Fibroblast of skin of right quadriceps (primary cell): Measurements from ENCODE around the gene OR13H1.
"Not testable (repeated sequence)": the region's sequence is repeated elsewhere in the genome, so short reads cannot be mapped to it uniquely, and the experiment has no call there.

Experiments used
- DNase-seq: peaks from one replicate; pipeline ENCODE4 v3.0.0-alpha.2; 2013

OR13H1 gene, protein sequence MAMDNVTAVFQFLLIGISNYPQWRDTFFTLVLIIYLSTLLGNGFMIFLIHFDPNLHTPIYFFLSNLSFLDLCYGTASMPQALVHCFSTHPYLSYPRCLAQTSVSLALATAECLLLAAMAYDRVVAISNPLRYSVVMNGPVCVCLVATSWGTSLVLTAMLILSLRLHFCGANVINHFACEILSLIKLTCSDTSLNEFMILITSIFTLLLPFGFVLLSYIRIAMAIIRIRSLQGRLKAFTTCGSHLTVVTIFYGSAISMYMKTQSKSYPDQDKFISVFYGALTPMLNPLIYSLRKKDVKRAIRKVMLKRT

DNA sequence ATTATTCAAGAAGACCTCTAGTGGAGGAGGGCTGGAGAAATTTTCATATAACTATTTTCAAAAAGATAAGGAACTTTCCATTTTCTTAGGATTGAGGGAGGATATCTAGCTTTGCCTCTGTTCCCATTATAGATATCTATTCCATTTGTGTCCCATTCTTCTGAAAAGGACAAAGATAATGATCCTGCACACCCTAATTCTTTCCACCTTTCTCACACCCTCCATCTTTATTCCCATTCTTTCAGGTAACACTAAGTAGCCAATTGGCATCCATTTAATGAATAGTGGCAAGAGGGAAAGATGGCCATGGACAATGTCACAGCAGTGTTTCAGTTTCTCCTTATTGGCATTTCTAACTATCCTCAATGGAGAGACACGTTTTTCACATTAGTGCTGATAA lies at the start of gene OR13H1:
Gene OR13H1, plus strand, starts transcription at position 301 of the 400 bp plus-strand sequence. Its CDS starts 0 bp downstream, at position 301.
- no peak for DNase-seq

- DNase-seq: not testable (repeated sequence)
Measured at GRCh38 chrX:131501556-131501955, 42.3 kb upstream of the OR13H1 start.

DNA sequence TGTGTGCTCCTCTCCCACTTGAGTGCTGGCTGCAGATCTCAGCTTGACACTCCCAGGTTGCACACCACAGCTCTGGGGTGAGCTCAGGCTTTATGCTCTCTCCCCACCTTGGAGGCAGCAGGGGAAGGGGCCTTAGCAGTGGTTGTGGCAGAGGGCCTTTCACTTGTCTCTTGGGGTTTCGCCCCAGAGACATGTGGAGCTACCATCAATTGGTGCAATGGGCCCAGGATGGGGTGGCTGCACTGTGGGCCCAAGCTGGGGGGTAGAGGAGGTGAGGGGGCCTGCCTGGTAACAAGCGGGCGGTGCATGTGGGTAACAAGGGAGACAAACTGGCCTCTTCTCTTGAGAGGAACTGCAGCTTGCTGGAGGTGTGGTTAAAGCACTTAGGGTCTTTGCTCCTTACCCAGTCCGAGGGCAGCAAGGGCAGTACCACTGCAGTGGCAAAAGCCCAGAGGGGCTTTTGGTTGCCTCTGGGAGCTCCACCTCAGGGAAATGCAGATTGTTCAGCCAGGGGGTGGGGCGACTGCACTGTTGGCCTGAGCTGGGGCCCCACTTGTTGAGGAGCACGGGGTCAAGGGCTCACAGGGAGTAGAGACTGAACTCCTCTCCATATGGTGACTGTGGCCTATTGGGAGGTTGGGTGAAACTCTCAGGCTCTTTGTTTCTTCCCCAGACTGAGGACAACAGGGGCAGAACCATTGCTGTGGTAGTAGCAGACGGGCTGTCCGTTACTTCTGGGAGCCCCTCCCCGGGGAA lies 30.5 kb upstream of the OR13H1 start:
- no peak for DNase-seq

GRCh38 chrX:131521824-131522223 lies 22.1 kb upstream of the OR13H1 start:
- no peak for DNase-seq

- DNase-seq: no peak
Measured at GRCh38 chrX:131544218-131544617, 344 bp downstream of the OR13H1 start.

DNA sequence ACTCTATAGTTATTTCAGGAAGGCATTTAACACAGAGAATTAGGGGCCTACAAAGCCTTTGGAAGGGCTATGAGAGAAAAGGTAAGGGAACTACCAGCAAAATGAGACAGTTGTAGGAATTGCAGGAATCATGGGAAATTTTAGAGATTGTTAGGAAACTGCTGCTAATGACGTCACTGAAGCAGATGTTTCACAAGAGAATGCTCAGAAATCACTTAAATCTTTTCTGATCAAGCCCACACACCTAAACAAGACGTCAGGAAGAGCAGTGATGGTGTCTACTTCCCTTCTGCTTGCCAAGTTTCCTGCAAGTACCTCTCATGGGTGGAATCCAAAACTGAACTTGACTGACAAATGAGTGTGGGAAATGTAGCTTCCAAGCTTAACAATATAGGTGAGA lies 5.1 kb downstream of the OR13H1 start:
- DNase-seq: no peak

- DNase-seq: not testable (repeated sequence)
Measured at GRCh38 chrX:131552453-131552852, 8.6 kb downstream of the OR13H1 start.

DNA sequence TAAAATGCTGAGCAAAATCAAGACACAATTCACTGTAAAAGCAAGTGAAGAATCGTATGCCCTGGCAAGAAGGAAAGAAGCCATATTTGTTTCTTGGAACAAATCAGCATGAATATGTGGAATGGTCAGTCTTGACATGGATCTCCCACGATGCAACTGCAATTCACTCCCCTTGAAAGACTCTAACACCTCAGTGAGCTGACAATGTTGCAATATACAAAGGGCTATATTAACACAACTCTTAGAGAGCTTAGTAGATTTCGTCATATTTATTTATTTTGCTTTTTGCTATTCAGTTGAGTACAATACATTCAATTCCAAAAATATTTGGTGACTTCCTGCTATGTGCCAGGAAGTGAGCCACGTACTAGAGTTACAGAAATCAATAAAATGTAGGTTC lies 14.7 kb downstream of the OR13H1 start:
- no peak for DNase-seq

- no peak for DNase-seq
Measured at GRCh38 chrX:131564553-131565229, 20.8 kb downstream of the OR13H1 start.

DNA sequence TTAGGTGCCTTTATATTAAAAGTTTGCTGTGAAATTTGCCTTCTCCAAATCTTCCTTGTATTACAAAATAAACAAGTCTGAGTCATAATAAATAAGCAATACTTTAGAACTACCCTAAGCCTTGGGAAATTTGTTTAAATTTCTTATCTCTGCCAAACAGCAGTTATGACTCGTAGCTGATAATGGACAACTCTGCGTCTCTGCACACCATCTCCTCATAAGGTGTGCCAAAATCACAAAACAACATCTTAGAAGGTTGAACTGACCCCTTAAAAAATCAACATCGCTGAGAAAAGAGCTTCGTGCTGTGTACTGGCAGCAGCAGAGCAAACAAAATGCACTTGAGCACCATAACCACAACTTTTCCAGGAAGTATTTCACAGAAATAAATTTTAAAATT lies 22.0 kb downstream of the OR13H1 start:
- DNase-seq: no peak

DNA sequence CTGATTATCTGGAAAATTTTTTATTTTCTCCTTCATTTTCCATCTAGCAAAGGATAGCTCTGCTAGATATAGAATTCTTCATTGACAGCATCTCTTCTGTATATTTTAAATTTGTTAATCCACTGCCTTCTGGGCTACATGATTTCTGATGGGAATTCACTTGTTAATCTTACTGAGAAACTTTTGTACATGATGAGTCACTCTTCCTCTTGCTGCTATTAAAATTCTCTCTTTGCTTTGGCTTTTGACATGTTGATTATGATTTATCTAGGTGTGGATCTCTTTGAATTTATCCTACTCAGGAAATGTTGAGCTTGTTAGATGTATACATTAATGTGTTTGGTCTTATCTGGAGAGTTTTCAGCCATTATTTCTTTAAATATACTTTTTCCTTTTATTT lies 27.5 kb downstream of the OR13H1 start:
- DNase-seq: no peak

DNA sequence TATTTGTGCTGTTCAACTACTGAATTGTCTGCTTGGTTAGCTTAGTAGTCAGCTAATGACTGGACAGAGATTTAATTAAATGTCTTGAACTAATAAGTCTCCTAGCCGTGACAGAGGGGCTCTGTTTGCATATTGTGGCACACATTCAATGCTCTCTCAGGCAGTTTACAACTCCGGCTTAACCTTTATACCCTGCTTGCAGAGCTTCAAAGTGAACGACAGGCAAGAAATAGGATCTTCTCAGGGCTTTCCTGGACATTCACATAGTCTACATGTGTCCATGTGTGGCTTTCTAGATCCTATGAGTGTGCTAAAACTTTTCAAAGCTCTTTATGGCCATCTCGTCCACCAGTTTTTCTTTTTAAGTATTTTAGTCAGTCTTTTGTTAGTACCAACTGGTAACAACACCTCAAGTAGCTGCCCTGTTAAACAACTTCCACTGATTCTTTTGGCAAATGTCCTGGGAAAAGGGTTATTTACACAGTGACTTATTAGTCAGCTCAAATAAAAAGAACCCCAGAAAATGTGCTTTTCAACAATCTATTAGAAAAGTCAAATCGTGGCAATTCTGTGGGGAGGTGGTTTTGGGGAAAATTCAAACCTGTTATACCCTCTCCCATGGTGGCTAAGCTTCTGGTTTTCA lies 28.6 kb downstream of the OR13H1 start:
- no peak for DNase-seq

GRCh38 chrX:131577413-131577812 lies 33.5 kb downstream of the OR13H1 start:
- no peak for DNase-seq

DNA sequence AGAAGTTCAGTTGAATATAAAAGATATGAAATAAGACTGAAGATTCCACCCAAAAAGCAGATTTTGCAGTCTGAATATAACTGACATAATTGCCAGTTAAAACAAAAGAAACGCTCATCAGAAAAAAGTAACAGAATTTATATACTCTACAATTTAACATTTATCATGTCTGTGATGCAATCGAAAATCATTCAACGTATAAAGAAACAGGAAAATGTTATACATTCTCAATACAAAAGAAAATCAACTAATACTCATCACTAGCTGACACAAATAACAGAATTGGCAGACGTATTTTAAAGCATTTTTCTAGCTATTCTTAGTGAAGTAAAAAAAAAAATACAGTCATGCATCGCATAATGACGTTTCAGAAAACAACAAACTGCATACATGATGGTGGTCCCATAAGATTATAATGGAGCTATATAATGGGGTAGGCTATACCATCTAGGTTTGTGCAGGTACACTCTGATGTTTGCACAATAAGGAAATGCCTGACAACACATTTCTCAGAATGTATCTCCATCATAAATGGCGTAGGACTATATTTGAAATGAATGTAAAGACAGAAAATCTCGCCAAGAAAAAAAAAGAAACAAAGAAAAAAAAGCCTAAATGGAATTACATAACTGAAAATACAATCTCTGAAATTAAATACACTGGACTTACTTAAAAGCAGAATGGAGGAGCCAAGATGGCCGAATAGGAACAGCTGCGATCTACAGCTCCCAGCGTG lies 34.3 kb downstream of the OR13H1 start:
- no peak for DNase-seq

DNA sequence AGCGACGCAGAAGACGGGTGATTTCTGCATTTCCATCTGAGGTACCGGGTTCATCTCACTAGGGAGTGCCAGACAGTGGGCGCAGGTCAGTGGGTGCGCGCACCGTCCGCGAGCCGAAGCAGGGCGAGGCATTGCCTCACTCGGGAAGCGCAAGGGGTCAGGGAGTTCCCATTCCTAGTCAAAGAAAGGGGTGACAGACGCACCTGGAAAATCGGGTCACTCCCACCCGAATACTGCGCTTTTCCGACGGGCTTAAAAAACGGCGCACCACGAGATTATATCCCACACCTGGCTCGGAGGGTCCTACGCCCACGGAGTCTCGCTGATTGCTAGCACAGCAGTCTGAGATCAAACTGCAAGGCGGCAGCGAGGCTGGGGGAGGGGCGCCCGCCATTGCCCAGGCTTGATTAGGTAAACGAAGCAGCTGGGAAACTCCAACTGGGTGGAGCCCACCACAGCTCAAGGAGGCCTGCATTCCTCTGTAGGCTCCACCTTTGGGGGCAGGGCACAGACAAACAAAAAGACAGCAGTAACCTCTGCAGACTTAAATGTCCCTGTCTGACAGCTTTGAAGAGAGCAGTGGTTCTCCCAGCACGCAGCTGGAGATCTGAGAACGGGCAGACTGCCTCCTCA lies 35.0 kb downstream of the OR13H1 start:
- not testable (repeated sequence) for DNase-seq

DNA sequence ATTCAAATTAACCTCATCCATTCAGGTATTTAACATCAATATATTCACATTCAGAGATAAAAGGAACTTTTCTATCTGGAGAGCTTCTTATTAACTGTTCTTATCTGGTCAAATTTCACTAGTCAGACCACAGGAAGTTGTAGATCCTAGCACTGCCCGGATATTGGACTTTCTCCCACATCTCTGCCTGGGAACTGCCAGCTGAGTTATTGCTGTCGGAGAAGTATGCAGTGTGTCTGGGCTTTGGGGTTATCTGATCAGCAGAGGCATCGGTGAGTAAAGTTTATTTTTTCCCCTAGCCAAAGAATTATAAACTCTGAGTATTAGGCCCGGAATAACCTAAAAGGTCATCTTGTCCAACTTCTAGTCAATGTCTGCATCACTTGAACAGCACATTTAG lies 45.1 kb downstream of the OR13H1 start:
- DNase-seq: peak; percentile 5
